GM04504 (cell line): ENCODE measurements around the gene MYO7B.

ENCODE experiments used
- DNase-seq: peaks from one replicate; pipeline ENCODE4 v3.0.0-alpha.2; 2012; ENCODE audit warnings: low read depth

Gene MYO7B

DNA sequence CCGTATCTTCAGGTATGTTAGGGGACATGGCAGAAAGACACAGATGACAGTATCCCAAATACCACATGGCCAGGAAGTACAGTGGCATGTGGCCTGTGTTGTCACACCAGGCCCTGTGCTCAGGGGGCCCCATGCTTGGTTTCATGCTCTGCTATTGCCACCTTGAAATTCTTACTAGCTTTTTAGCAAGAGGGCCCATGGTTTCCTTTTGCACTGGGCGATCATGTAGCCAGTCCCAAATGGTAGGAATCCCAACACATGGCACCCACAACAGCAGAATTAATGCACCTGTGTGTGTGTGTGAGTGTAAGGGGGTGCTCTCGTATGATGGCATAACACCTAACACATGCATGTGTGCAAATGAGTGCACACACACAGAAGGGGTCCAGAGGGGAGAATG lies 39.2 kb downstream of the MYO7B start:
- no peak for DNase-seq

DNA sequence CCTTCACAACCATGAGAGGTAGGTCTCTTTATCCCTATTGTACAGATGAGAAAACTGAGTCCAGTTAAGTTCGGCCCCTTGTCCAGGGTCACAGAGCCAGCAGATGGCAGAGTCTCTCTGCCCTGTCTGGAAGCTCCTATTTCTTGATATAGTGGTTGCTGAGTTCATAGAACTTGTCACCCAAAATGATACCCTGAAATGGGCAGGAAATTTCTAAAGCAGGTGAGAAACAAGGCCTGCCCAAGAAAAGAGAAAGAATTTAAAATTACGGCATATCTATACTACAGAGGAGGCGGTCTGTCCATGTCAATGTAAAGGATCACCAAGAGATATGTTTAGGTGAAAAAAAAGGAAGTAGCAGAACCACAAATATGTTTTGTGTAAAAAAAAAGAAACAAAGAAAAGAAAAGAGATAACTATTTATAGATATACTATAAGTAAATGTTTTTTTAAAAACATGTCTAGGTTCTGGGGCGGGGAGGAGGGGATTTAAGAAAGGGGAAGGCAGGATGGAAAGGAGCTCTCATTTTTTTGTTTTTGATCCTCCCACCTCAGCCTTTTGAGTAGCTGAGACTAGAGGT lies 39.8 kb downstream of the MYO7B start:
- DNase-seq, result no peak

- DNase-seq, result no peak
Measured at GRCh38 chr2:127575941-127576432, 40.5 kb downstream of the MYO7B start.

GRCh38 chr2:127576433-127577207 lies 41.1 kb downstream of the MYO7B start:
- DNase-seq, result peak; percentile 79

DNA sequence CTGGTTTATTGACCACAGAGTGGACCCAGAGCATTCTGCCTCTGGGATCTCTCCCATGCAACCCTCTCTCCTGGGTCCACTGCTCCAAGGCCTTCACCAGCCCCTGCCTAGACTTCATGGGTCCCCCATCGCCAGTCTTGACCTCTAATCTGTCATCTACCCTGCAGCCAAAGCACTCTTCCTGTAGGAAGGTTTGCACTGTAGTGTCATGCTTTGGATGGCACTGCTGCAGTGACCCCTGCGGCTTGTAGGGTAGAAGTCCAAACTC lies 41.7 kb downstream of the MYO7B start:
- no peak for DNase-seq

DNA sequence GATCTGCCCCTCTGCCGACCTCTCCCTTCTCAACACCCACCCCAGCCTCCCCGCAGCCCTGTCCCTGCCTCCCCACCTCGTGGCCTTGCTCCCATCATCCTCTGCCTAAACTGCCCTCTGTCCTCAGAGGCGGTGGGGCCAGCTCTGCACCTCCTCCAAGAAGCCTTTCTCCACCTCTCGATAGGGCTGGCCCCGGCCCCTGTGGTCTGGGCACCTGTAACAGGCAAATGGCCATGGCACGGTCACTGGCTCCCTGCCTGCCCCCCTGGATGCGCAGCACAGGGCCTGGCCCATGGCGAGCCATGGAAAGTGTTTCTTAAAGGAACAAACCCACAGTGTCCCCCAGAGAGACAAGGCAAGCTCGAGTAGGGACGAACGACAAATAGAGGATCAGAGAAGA lies 42.0 kb downstream of the MYO7B start:
- no peak for DNase-seq

DNA sequence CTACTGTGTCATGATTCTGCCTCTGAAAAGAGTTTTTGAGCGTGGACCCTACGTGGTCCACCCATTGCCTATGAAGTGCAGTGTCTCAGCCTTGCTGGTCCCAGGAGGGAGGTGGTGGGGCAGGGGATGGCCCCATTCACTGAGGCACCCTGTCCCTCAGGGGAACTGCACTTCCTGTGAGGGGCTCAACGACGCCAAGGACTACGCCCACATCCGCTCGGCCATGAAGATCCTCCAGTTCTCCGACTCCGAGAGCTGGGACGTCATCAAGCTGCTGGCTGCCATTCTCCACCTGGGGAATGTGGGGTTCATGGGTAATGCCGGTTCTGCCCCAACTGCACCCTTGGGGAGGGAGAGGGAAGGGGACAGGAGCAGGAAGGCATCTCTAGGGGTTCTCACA lies 42.5 kb downstream of the MYO7B start:
- DNase-seq, result no peak

DNA sequence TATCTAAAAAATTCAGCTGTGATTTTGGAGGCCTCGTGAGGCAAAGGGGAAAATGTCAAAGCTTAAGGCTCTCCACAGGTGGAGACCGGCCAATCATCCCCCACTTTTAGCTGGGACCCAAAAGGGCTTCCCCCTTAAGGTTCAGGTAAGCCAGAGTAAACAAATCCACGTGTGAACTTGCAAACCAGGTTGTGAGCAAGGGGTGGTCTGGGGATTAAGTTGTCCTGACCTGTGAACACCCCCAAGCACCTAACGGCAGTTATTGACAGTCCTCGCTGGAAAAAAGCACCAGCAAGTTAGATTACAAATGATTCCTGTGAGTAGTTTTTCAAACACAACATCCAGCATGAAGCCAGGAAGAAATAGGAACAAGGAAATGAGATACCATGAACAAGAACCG lies 42.9 kb downstream of the MYO7B start:
- no peak for DNase-seq

DNA sequence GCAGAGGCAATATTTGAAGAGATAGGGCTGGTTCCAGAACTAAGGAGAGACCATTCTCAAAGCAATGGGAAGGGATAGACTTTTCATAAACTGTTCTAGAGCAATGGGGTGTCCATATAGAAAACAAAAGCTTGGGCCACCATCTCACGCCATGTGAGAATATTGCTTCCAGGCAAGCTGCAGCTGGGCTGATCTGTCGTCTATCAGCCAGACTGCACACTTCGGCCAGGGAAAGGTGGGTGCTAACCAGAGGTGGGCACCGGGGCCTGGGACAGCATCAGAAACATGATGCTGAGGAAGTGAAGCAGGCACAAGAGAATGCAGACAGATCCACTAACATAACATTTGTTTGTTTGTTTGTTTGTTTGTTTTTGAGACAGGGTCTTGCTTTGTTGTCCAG lies 43.7 kb downstream of the MYO7B start:
- no peak for DNase-seq

GRCh38 chr2:127580167-127581049 lies 44.9 kb downstream of the MYO7B start:
- no peak for DNase-seq

- DNase-seq, result no peak
Measured at GRCh38 chr2:127581050-127581345, 45.5 kb downstream of the MYO7B start.

DNA sequence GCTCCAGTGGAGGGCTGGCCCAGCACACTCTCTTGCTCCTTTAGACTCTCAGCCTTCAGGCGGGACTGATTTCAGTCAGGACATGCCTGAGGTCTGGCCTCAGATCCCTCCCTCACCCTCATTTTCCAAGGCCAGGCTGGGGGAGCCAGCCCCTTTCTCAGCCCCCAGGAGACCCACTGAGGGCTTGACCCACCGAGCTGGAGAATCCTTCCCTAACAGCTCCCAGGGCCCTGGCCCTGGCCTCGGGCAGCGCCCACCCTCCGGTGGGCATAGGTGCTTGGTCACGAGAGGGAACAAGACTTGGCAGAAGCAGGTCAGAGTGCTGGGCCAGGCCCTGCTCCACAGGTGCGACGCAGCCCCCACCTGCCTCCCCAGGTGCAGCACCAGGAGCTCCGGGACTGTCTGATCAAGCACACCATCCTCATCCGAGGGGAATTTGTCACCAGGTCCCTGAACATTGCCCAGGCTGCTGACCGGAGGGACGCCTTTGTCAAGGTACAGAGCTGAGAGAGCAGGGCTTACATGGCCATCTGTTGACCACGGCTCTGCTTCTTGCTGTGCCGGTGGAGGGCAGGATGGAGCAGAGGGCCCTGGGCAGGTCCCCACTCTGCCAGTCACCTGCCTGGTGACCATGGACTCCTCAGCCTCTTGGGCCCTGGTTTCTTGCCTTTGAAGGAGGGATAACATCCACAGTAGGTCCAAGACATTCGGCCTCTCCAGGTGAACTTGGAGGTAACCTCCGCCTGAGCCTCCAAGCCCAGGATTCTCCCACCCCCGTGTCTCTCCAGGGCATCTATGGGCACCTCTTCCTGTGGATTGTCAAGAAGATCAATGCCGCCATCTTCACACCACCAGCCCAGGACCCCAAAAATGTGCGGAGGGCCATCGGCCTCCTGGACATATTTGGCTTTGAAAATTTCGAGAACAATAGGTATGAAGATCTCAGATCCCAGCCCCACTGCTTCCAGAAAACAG lies 46.3 kb downstream of the MYO7B start:
- no peak for DNase-seq

GRCh38 chr2:127582863-127583861 lies 47.7 kb downstream of the MYO7B start:
- no peak for DNase-seq

GRCh38 chr2:127584047-127584446 lies 48.6 kb downstream of the MYO7B start:
- DNase-seq, result no peak

DNA sequence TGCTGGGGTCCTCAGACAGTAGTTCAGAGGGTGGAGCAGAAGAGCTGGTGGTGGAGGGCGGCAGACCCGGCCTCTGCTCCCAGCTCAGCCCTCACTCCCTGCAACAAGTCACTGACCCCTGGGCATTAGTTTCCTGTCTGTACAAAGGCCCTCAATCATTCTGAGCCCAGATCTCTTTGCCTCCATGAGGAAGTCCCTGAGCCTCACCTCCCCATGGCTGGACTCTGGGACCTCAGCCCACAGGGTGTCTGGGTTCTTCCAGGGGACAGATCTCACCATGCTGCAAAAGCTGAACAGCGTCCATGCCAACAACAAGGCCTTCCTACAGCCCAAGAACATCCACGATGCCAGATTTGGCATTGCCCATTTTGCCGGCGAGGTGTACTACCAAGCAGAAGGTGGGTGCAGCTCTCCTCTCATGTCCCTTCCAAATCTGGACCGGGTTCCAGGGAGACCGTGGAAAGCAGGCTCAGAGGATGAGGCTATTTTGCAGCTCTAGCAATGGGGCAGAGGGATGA lies 49.1 kb downstream of the MYO7B start:
- no peak for DNase-seq

DNA sequence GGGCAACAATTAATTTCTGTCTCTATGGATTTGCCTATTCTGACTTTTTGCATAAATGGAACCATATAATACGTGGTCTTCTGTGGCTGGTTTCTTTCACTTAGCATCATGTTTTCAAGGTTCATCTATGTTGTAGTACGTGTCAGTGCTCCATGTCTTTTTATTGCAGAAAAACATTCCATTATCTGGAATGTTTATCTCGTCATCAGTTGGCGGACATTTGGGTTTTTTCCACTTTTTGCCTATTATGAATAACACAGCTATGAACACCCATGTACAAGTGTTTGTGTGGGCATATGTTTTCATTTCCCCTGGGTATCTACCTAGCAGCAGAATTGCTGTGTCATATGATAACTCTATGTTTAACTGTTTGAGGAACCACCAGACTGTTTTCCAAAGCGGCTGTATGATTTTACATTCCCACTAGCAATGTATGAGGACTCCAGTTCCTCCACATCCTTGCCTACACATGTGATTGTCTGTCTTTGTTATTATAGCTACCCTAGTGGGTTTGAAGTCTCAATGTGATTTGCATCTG lies 49.9 kb downstream of the MYO7B start:
- DNase-seq, result no peak

GRCh38 chr2:127586136-127586535 lies 50.7 kb downstream of the MYO7B start:
- DNase-seq, result no peak

- no peak for DNase-seq
Measured at GRCh38 chr2:127586746-127587295, 51.3 kb downstream of the MYO7B start.

DNA sequence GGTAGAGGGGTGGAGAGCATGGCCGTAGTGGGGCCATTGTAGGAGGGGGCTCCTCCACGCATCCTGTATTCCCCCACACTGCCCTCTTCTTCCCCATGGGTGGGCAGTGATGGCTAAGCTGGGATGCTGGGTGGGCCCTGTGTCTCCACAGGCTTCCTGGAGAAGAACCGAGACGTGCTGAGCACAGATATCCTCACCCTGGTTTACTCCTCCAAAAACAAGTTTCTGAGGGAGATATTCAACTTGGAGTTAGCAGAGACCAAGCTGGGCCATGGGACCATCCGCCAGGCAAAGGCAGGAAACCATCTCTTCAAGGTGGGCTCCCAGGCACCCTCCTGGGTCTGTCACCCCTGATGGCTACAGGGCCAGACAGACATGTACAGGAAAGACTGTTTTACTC lies 52.8 kb downstream of the MYO7B start:
- DNase-seq, result no peak

GRCh38 chr2:127589358-127589757 lies 53.9 kb downstream of the MYO7B start:
- no peak for DNase-seq
